Measurements from ENCODE around the gene TOX2.
A peak's percentile ranks its signal among the peaks of the same experiment; 100 is the strongest.

Gene TOX2

GRCh38 chr20:43914311-43915210 lies at the start of gene TOX2:
Gene TOX2 (plus strand): TSS chr20:43914852. CDS start chr20:43914892, 40 bp downstream.
- DNase-seq (ENCODE audit: low spot score), result peak; percentile 87
- TF ChIP-seq CTCF (IDR thresholded peaks at IDR 0.05; ENCODE audit: borderline replicate concordance, control extremely low read depth, extremely low read depth, insufficient read depth, missing control alignments), result no peak
- in situ Hi-C loops (cut with MboI; ENCODE audit: low sequenced_read_pairs, unreplicated experiment), result no loop called here

GRCh38 chr20:43868091-43868490 lies 46.6 kb upstream of the TOX2 start:
- no peak for DNase-seq (ENCODE audit: low spot score)
- no peak for TF ChIP-seq CTCF (IDR thresholded peaks at IDR 0.05; ENCODE audit: borderline replicate concordance, control extremely low read depth, extremely low read depth, insufficient read depth, missing control alignments)
- in situ Hi-C loops (cut with MboI; ENCODE audit: low sequenced_read_pairs, unreplicated experiment), result no loop called here

- in situ Hi-C loops (cut with MboI; ENCODE audit: low sequenced_read_pairs, unreplicated experiment), result no loop called here
- no peak for TF ChIP-seq CTCF (IDR thresholded peaks at IDR 0.05; ENCODE audit: borderline replicate concordance, control extremely low read depth, extremely low read depth, insufficient read depth, missing control alignments)
- DNase-seq (ENCODE audit: low spot score), result no peak
These were observed 44.2 kb upstream of the TOX2 start for GRCh38 chr20:43870484-43870883.

GRCh38 chr20:43878776-43879175 lies 35.9 kb upstream of the TOX2 start:
- no peak for TF ChIP-seq CTCF (IDR thresholded peaks at IDR 0.05; ENCODE audit: borderline replicate concordance, control extremely low read depth, extremely low read depth, insufficient read depth, missing control alignments)
- in situ Hi-C loops (cut with MboI; ENCODE audit: low sequenced_read_pairs, unreplicated experiment), result no loop called here

GRCh38 chr20:43893930-43894329 lies 20.7 kb upstream of the TOX2 start:
- no peak for TF ChIP-seq CTCF (IDR thresholded peaks at IDR 0.05; ENCODE audit: borderline replicate concordance, control extremely low read depth, extremely low read depth, insufficient read depth, missing control alignments)
- in situ Hi-C loops (cut with MboI; ENCODE audit: low sequenced_read_pairs, unreplicated experiment), result no loop called here
- DNase-seq (ENCODE audit: low spot score), result no peak

More at GRCh38 chr20:43878776-43879175, 35.9 kb upstream of the TOX2 start:
- no peak for DNase-seq (ENCODE audit: low spot score)

- TF ChIP-seq CTCF (IDR thresholded peaks at IDR 0.05; ENCODE audit: borderline replicate concordance, control extremely low read depth, extremely low read depth, insufficient read depth, missing control alignments), result no peak
- no peak for DNase-seq (ENCODE audit: low spot score)
- in situ Hi-C loops (cut with MboI; ENCODE audit: low sequenced_read_pairs, unreplicated experiment), result no loop called here
These were observed 20.2 kb upstream of the TOX2 start for GRCh38 chr20:43894491-43894890.

All from GM13976 (cell line).